ENCODE results near the gene RPL7A. TPM values are rescaled to one million over a fixed set of nuclear protein-coding genes. Genes with fewer than 3 reads are reported as not detected.
"Not testable (repeated sequence)": the region's sequence is repeated elsewhere in the genome, so short reads cannot be mapped to it uniquely, and the experiment has no call there.

Gene RPL7A
- total RNA-seq, 1 donor from 2014 or later = 2,220 TPM

DNA sequence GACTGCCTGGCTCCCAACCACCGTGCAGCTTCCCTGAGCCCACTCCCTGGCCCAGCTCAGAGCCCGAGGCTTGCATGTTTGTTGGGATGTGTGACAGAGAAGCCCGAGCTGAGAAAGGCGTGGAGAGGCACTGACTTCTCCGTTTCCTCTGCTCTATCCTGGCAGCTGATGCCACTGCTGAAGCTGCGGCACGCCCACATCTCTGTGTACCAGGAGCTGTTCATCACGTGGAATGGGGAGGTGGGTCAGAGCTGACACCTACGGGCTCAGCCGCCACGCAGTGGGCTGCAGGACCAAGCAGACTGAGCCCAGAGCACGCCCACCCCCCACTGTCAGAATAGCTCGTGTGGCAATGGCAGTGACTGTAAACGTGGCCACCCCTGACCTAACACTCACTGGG lies 37.4 kb downstream of the RPL7A start:
- DNase-seq (ENCODE audit: low spot score in 2 of 2, unreplicated experiment in 2 of 2) = no peak
- no peaks in the 10 kb centered on the region for H3K9me3 Mint-ChIP-seq
- no peaks in the 10 kb centered on the region for H3K36me3 Mint-ChIP-seq
- H3K4me3 Mint-ChIP-seq = no peak overlapping the region
- peaks cover 3% of the 10 kb centered on the region for H3K27me3 Mint-ChIP-seq (ENCODE audit: low read depth)
- TF ChIP-seq CTCF (IDR thresholded peaks at IDR 0.05; ENCODE audit: unreplicated experiment) = no peak
- no peak overlapping the region for H3K27ac Mint-ChIP-seq
- no peaks in the 10 kb centered on the region for H3K4me1 Mint-ChIP-seq

DNA sequence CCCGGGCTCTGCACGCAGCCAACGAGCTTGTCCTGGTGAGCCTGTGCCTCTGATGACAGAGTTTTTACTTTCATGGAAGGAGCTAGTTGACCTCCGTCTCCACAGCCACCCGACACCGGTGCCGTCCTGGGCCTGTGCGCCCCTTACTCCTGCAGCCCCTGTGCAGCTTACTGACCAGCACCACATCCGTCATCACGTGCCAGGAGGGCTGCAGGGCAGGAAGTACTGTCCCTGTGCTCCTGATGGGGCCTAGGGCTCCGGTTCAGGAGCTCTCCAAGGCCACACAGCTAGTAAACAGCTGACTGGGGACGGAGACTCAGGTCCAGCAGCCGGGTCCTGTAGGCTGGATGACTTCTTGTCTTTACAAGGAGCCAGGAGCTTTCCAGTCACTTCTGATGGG lies 38.3 kb downstream of the RPL7A start:
- Mint-ChIP-seq H3K9me3 (no peaks in the 10 kb centered on the region), H3K4me1 (no peaks in the 10 kb centered on the region), H3K27me3 (ENCODE audit: low read depth) (peaks cover 5% of the 10 kb centered on the region), H3K36me3 (no peaks in the 10 kb centered on the region), H3K4me3 (no peak overlapping the region), H3K27ac (no peak overlapping the region)
- DNase-seq (ENCODE audit: low spot score in 2 of 2, unreplicated experiment in 2 of 2) = no peak
- no peak for TF ChIP-seq CTCF (IDR thresholded peaks at IDR 0.05; ENCODE audit: unreplicated experiment)

DNA sequence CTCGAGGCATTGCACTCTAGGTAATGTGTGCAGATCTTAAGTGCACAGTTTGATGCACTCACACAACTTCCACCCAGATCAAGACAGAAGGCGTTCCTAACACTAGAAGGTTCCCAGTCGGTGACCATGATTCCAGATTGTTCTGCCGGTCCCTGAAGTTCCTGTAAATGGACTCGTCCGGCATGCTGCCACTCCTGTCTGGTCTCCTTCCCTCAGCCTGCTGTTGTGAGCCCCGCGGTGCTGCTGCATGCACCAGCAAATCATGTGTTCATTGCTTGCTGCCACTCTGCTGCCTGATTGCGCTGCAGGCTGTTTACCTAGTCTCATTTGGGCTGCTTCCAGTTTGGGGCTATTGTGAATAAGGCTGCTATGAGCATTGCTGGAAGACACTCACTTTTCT lies 39.7 kb downstream of the RPL7A start:
- Mint-ChIP-seq H3K9me3 (no peaks in the 10 kb centered on the region), H3K27ac (no peak overlapping the region), H3K27me3 (ENCODE audit: low read depth) (peaks cover 5% of the 10 kb centered on the region), H3K36me3 (no peaks in the 10 kb centered on the region), H3K4me3 (no peak overlapping the region), H3K4me1 (no peaks in the 10 kb centered on the region)
- TF ChIP-seq CTCF (IDR thresholded peaks at IDR 0.05; ENCODE audit: unreplicated experiment) = no peak
- DNase-seq (ENCODE audit: low spot score in 2 of 2, unreplicated experiment in 2 of 2) = no peak

- DNase-seq (ENCODE audit: low spot score in 2 of 2, unreplicated experiment in 2 of 2) = no peak
- Mint-ChIP-seq H3K36me3 (no peaks in the 10 kb centered on the region), H3K4me1 (no peaks in the 10 kb centered on the region), H3K27ac (no peak overlapping the region), H3K4me3 (no peak overlapping the region), H3K9me3 (no peaks in the 10 kb centered on the region), H3K27me3 (ENCODE audit: low read depth) (peaks cover 5% of the 10 kb centered on the region)
- TF ChIP-seq CTCF (IDR thresholded peaks at IDR 0.05; ENCODE audit: unreplicated experiment) = no peak
Measured at GRCh38 chr9:133389025-133389557, 41.1 kb downstream of the RPL7A start.

DNA sequence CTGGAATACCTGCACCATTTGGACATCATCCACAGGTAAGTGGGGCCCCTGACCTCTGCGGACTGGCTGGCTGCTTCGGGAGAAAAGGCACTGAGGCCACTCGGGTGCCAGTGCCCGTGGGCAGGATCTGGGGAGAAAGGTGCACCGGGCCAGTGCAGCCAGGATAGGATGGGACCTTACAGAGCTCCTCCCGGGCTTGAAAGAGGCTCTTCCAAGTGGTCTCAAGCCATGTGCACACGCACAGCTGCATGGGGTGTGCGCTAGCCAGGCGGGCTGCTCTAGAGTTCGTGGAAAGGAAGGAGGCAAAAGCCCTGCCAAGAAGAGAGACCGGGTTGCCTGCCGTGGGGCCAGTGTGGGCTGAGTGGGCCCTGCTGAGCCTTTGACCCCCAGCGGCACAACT lies 41.5 kb downstream of the RPL7A start:
- Mint-ChIP-seq H3K4me1 (no peaks in the 10 kb centered on the region), H3K4me3 (no peak overlapping the region), H3K36me3 (no peaks in the 10 kb centered on the region), H3K27ac (no peak overlapping the region), H3K27me3 (ENCODE audit: low read depth) (peaks cover 7% of the 10 kb centered on the region), H3K9me3 (no peaks in the 10 kb centered on the region)
- no peak for DNase-seq (ENCODE audit: low spot score in 2 of 2, unreplicated experiment in 2 of 2)
- no peak for TF ChIP-seq CTCF (IDR thresholded peaks at IDR 0.05; ENCODE audit: unreplicated experiment)

GRCh38 chr9:133390713-133391112 lies 42.7 kb downstream of the RPL7A start:
- Mint-ChIP-seq H3K27ac (no peak overlapping the region), H3K4me1 (no peaks in the 10 kb centered on the region), H3K36me3 (no peaks in the 10 kb centered on the region), H3K27me3 (ENCODE audit: low read depth) (peaks cover 18% of the 10 kb centered on the region), H3K9me3 (no peaks in the 10 kb centered on the region), H3K4me3 (no peak overlapping the region)
- TF ChIP-seq CTCF (IDR thresholded peaks at IDR 0.05; ENCODE audit: unreplicated experiment) = no peak
- DNase-seq (ENCODE audit: low spot score in 2 of 2, unreplicated experiment in 2 of 2) = no peak

- not testable (repeated sequence) for H3K4me3 Mint-ChIP-seq; H3K36me3 Mint-ChIP-seq; H3K27ac Mint-ChIP-seq; H3K9me3 Mint-ChIP-seq; H3K4me1 Mint-ChIP-seq; DNase-seq (ENCODE audit: low spot score in 2 of 2, unreplicated experiment in 2 of 2)
- peaks cover 25% of the 10 kb centered on the region for H3K27me3 Mint-ChIP-seq (ENCODE audit: low read depth)
Measured at GRCh38 chr9:133391449-133391848, 43.4 kb downstream of the RPL7A start.

- H3K4me1 Mint-ChIP-seq; DNase-seq (ENCODE audit: low spot score in 2 of 2, unreplicated experiment in 2 of 2); H3K9me3 Mint-ChIP-seq; H3K27ac Mint-ChIP-seq; H3K36me3 Mint-ChIP-seq; H3K4me3 Mint-ChIP-seq: not testable (repeated sequence)
- peaks cover 34% of the 10 kb centered on the region for H3K27me3 Mint-ChIP-seq (ENCODE audit: low read depth)
Measured at GRCh38 chr9:133392308-133392707, 44.3 kb downstream of the RPL7A start.
